A673 (cell line): Measurements from ENCODE around the gene SPX. TPM values are rescaled to one million over a fixed set of nuclear protein-coding genes. Genes with fewer than 3 reads are reported as not detected.
A peak's percentile ranks its signal among the peaks of the same experiment; 100 is the strongest.

Experiments used
- BruUV-seq: library from RNA; stranded (reverse); fragments of 400-500 nt; replicated peaks from 2 replicates; lab custom pipeline; 2021; lab: Mats Ljungman, UMichigan
- CTCF ChIA-PET: fragments of 300-600 bp; sonication (Branson Sonifier 250); formaldehyde crosslinking; loops from one replicate; lab custom pipeline; 2022; ENCODE audit warnings: antibody characterized with exemption; lab: Charles Lee
- POLR2A ChIA-PET: fragments of 300-600 bp; sonication (Branson Sonifier 250); formaldehyde crosslinking; loops from one replicate; lab custom pipeline; 2022; ENCODE audit warnings: antibody characterized with exemption; ENCODE audit not compliant: low non-redundant PET; lab: Charles Lee
- DNase-seq: peaks from one replicate; pipeline ENCODE4 v3.0.0-alpha.2; 2015; ENCODE audit warnings: low spot score
- H3K27ac ChIP-seq: fragments of 200-600 bp; sonication (generic); 2 replicates; pipeline ENCODE4 v1.5.1; 2016; ENCODE audit warnings: mixed run types, low read depth, mild to moderate bottlenecking, mixed read lengths, antibody characterized with exemption, low read length; ENCODE audit not compliant: poor library complexity, severe bottlenecking
- H3K27me3 ChIP-seq: fragments of 200-600 bp; sonication (generic); replicated peaks from 2 replicates; pipeline ENCODE4 v1.6.1; 2017; ENCODE audit warnings: mixed run types, low read depth, mild to moderate bottlenecking, mixed read lengths, antibody characterized with exemption, low read length; ENCODE audit not compliant: insufficient read depth, poor library complexity
- H3K36me3 ChIP-seq: fragments of 200-600 bp; sonication (generic); 2 replicates; pipeline ENCODE4 v1.6.1; 2016; ENCODE audit warnings: mixed run types, mild to moderate bottlenecking, mixed read lengths, antibody characterized with exemption, low read length; ENCODE audit not compliant: insufficient read depth, poor library complexity, severe bottlenecking
- H3K4me1 ChIP-seq: fragments of 200-600 bp; sonication (generic); 2 replicates; pipeline ENCODE4 v1.6.1; 2017; ENCODE audit warnings: mixed run types, mild to moderate bottlenecking, mixed read lengths, antibody characterized with exemption, low read length; ENCODE audit not compliant: insufficient read depth, poor library complexity, severe bottlenecking
- H3K4me3 ChIP-seq: fragments of 200-600 bp; sonication (generic); 2 replicates; pipeline ENCODE4 v1.5.1; 2016; ENCODE audit warnings: low read depth, mixed run types, mild to moderate bottlenecking, mixed read lengths, low read length; ENCODE audit not compliant: poor library complexity, severe bottlenecking
- H3K9me3 ChIP-seq: fragments of 200-600 bp; sonication (generic); 2 replicates; pipeline ENCODE4 v1.6.1; 2016; ENCODE audit warnings: mixed run types, low read depth, mild to moderate bottlenecking, mixed read lengths, antibody characterized with exemption, low read length; ENCODE audit not compliant: poor library complexity, severe bottlenecking
- CTCF ChIP-seq: fragments of 300-800, 200-600 bp; sonication (generic); conservative IDR thresholded peaks from 2 replicates; pipeline ENCODE4 v1.5.1; 2017; ENCODE audit warnings: low read depth, mild to moderate bottlenecking, antibody characterized with exemption, low read length, moderate library complexity, mixed read lengths
- EZH2 ChIP-seq: fragments of 200-600 bp; sonication (generic); IDR thresholded peaks from 2 replicates; pipeline ENCODE4 v1.6.1; 2017; ENCODE audit warnings: borderline replicate concordance, low read depth, mild to moderate bottlenecking, mixed read lengths, antibody characterized with exemption, low read length; ENCODE audit not compliant: poor library complexity, severe bottlenecking
- intact Hi-C: fragments of 100-400 bp; cut with micrococcal nuclease; formaldehyde crosslinking; loops from one replicate; pipeline ENCODE4 v1.10.0; 2022; ENCODE audit not compliant: unreplicated experiment
- total RNA-seq: library from RNA; stranded (reverse); gene quantifications from 2 replicates; pipeline ENCODE4 v1.2.3, GENCODE V29; 2021

The SPX gene
- total RNA-seq, 1 experiment from 2014 or later: 0.28 TPM

DNA sequence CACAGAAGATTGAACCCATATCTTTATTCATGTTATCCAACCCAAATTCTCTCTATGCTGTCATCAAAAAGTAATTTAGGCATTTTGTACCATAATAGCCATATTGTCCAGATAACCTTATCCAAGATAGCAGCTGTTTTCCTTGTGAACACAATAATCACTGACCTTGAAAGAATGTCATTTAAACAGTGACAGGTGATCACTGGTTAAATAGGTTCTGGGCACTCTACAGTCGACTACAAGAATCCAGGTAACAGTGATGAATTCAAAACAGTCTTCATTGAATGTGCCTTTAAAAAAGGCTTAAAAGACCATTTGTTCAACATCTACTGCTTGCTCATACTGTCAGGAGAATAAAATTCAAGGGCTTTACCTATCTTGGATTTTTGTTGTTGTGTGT is 4.6 kb upstream of the SPX start:
- TF ChIP-seq CTCF: no peak
- TF ChIP-seq EZH2: no peak
- POLR2A ChIA-PET: interaction anchor here (0.6 kb wide), 1 partner anchor 31 kb away, joined by 3 read pairs; no protein-coding TSS in a partner anchor

GRCh38 chr12:21523148-21523547 is 2.9 kb upstream of the SPX start:
- peaks cover 9% of the 10 kb centered on the region for H3K4me1 ChIP-seq
- no peak overlapping the region for H3K27ac ChIP-seq
- H3K36me3 ChIP-seq: no peaks in the 10 kb centered on the region
- intact Hi-C loops: no loop called here
- TF ChIP-seq EZH2 (no peak), CTCF (no peak)
- H3K9me3 ChIP-seq: no peaks in the 10 kb centered on the region
- BruUV-seq: no TSS peak
- POLR2A ChIA-PET: no interaction called here
- peaks cover 8% of the 10 kb centered on the region for H3K27me3 ChIP-seq
- CTCF ChIA-PET: no interaction called here
- DNase-seq: no peak
- H3K4me3 ChIP-seq: no peak overlapping the region

More for the DNA sequence above, 4.6 kb upstream of the SPX start:
- intact Hi-C loops: no loop called here
- Histone ChIP-seq H3K27ac (no peak overlapping the region), H3K36me3 (no peaks in the 10 kb centered on the region), H3K27me3 (no peaks in the 10 kb centered on the region), H3K9me3 (no peaks in the 10 kb centered on the region), H3K4me3 (no peak overlapping the region), H3K4me1 (peaks cover 1% of the 10 kb centered on the region)
- DNase-seq: no peak
- CTCF ChIA-PET: no interaction called here
- no TSS peak for BruUV-seq

GRCh38 chr12:21526721-21527345 is 737 bp downstream of the SPX start:
- DNase-seq: no peak
- Histone ChIP-seq H3K36me3 (no peaks in the 10 kb centered on the region), H3K27ac (no peak overlapping the region), H3K27me3 (peaks cover 31% of the 10 kb centered on the region), H3K4me3 (peak overlapping the region; percentile 58), H3K9me3 (no peaks in the 10 kb centered on the region), H3K4me1 (peaks cover 9% of the 10 kb centered on the region)
- intact Hi-C loops: no loop called here
- no TSS peak for BruUV-seq
- CTCF ChIA-PET: no interaction called here
- POLR2A ChIA-PET: no interaction called here
- TF ChIP-seq CTCF: no peak
